HEK293 (cell line): ENCODE data around the gene SCLT1.

Source experiments
- KLF10 ChIP-seq: fragments of 450-650 bp; IDR thresholded peaks from 2 replicates; pipeline ENCODE4 v1.5.1; 2018; ENCODE audit warnings: missing biosample characterization, mild to moderate bottlenecking, missing genetic modification characterization
- YY1 ChIP-seq: fragments of 450-650 bp; formaldehyde crosslinking; IDR thresholded peaks from 2 replicates; pipeline ENCODE4 v1.5.1; 2018; ENCODE audit warnings: missing biosample characterization, missing genetic modification characterization
- TF ChIP-seq, protein P1 (sequence below): fragments of 450-650 bp; formaldehyde crosslinking; IDR thresholded peaks from 2 replicates; pipeline ENCODE4 v1.5.1; 2016; ENCODE audit warnings: missing biosample characterization, missing genetic modification characterization

DNA sequence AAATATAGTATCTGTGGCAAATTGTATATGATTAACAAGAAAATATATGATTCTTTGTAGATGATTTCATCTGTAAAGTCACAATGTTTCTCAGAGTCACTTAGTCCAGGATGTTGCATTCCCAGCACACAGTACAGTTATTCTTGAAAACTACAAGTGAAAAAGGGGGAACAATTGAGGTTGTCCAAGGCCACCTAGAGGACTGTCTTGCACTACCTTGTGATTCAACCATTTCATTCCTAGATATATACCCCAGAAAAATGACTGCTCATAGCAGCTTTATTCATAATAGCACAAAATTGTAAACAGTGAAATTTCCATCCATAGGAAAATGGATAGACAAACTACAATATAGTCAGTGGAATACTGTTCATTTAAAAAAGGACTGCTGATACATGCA lies 18.6 kb upstream of the SCLT1 start:
- TF ChIP-seq, protein P1, sequence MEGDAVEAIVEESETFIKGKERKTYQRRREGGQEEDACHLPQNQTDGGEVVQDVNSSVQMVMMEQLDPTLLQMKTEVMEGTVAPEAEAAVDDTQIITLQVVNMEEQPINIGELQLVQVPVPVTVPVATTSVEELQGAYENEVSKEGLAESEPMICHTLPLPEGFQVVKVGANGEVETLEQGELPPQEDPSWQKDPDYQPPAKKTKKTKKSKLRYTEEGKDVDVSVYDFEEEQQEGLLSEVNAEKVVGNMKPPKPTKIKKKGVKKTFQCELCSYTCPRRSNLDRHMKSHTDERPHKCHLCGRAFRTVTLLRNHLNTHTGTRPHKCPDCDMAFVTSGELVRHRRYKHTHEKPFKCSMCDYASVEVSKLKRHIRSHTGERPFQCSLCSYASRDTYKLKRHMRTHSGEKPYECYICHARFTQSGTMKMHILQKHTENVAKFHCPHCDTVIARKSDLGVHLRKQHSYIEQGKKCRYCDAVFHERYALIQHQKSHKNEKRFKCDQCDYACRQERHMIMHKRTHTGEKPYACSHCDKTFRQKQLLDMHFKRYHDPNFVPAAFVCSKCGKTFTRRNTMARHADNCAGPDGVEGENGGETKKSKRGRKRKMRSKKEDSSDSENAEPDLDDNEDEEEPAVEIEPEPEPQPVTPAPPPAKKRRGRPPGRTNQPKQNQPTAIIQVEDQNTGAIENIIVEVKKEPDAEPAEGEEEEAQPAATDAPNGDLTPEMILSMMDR (tag by site-specific recombination) = no peak
- no peak for TF ChIP-seq YY1 (tag by site-specific recombination)
- TF ChIP-seq KLF10 (tag by site-specific recombination) = no peak
